GM06990 (cell line): ENCODE data around the gene FLRT1.
"Not testable (repeated sequence)": the region's sequence is repeated elsewhere in the genome, so short reads cannot be mapped to it uniquely, and the experiment has no call there.

Source experiments
- DNase-seq: peaks from one replicate; pipeline ENCODE4 v3.0.0-alpha.2; 2011; ENCODE audit not compliant: insufficient read length; ENCODE audit errors: extremely low read depth
- H3K27me3 ChIP-seq: replicated peaks from 2 replicates; pipeline ENCODE4 v1.6.0; 2011; ENCODE audit warnings: low read length; ENCODE audit not compliant: control insufficient read depth, insufficient read depth
- H3K36me3 ChIP-seq: 2 replicates; pipeline ENCODE4 v1.5.1; 2011; ENCODE audit warnings: low read length; ENCODE audit not compliant: control insufficient read depth, insufficient read depth
- H3K4me3 ChIP-seq: replicated peaks from 2 replicates; pipeline ENCODE4 v1.5.1; 2011; ENCODE audit warnings: low read depth, mild to moderate bottlenecking, control low read depth, low read length
- CTCF ChIP-seq: IDR thresholded peaks from 2 replicates; pipeline ENCODE4 v1.5.1; 2011; ENCODE audit warnings: low read length, control low read depth, mild to moderate bottlenecking, inconsistent platforms; ENCODE audit not compliant: insufficient read depth, poor library complexity, severe bottlenecking

FLRT1 gene

DNA sequence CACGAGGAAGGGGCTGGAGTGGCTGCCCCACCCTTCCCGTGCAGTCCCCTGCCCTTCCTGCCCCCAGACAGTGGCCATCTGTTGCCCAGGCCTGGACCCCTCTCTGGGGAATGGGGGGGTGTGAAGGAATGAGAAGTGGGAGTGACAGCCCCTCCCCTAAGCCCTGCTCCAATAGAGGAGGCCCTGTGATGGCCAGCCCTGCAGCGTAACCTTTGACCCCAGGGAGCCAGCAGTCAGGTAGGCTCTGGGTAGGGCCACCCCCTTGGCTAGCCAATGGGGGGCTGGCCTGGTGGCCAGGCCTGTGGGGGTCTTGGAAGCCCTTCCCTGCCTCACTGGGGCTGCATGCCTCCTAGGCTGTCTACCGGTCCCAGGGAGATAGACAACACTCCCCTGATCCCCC lies 6.6 kb downstream of the FLRT1 start:
- Histone ChIP-seq H3K36me3 (no peaks in the 10 kb centered on the region), H3K4me3 (no peak overlapping the region), H3K27me3 (no peaks in the 10 kb centered on the region; the same call in 1 of the 2 replicates)
- no peak for DNase-seq
- TF ChIP-seq CTCF, result no peak

DNA sequence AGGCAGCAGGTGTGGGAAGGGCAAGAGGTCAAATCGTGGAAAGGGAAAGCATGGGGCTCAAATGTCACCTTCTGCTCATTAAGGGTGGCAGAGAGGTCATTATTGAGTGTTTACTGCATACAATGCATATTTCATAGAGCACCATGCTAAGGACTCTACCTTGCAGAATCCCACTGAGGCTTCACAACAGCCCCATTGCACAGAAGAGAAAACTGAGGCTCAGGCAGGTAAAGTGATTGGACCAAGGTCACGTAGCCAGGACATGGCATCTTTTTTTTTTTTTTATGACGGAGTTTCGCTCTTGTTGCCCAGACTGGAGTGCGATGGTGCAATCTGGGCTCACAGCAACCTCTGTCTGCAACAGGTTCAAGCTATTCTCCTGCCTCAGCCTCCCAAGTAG lies 7.8 kb downstream of the FLRT1 start:
- DNase-seq, result no peak
- TF ChIP-seq CTCF, result no peak
- H3K4me3 ChIP-seq, result no peak overlapping the region
- no peaks in the 10 kb centered on the region for H3K36me3 ChIP-seq
- H3K27me3 ChIP-seq, result no peaks in the 10 kb centered on the region; the same call in 1 of the 2 replicates

- no peaks in the 10 kb centered on the region for H3K36me3 ChIP-seq
- TF ChIP-seq CTCF, result no peak
- H3K27me3 ChIP-seq, result no peaks in the 10 kb centered on the region; the same call in 1 of the 2 replicates
- H3K4me3 ChIP-seq, result no peak overlapping the region
- DNase-seq, result no peak
Observed at GRCh38 chr11:64044730-64045393, 9.1 kb downstream of the FLRT1 start.

DNA sequence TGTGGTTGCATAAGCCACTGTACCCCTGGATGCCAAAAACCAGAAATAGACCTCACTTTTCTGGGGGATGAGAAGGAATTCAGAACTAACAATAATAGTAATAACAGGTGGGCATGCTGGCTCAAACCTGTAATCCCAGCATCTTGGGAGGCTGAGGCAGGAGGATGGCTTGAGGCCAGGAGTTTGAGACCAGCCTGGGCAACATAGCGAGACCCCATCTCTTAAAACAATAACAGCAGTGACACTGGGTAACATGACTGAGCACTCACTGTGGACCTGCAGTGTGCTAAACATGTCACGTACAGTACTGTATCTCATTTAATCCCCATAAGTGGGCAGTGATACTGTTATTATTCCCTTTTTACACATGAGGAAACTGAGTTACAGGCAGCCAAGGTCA lies 10.0 kb downstream of the FLRT1 start:
- H3K4me3 ChIP-seq, result no peak overlapping the region
- TF ChIP-seq CTCF, result no peak
- DNase-seq, result no peak
- H3K36me3 ChIP-seq, result no peaks in the 10 kb centered on the region
- no peaks in the 10 kb centered on the region for H3K27me3 ChIP-seq

DNA sequence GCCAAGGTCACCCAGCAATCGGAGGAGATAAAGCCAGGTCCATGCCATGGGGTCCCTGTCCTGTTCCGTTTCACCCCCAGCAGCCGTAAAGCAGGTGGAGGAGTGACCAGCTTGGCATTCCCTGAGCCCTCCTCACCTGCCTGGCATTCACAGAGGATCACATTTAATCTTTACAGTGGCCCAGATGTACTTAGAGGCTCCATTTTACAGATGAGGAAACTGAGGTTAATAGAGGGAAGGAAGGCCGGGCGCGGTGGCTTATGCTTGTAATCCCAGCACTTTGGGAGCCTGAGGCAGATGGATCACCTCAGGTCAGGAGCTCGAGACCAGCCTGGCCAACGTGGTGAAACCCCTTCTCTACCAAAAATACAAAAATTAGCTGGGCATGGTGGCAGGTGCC lies 11.6 kb downstream of the FLRT1 start:
- not testable (repeated sequence) for H3K4me3 ChIP-seq, H3K36me3 ChIP-seq, H3K27me3 ChIP-seq, DNase-seq

GRCh38 chr11:64048042-64048854 lies 12.5 kb downstream of the FLRT1 start:
- no peak for TF ChIP-seq CTCF
- Histone ChIP-seq H3K36me3 (no peaks in the 10 kb centered on the region), H3K27me3 (no peaks in the 10 kb centered on the region), H3K4me3 (no peak overlapping the region)
- no peak for DNase-seq
